Panc1 (cell line): Measurements from ENCODE around the gene ISCA2. TPM values are rescaled to one million over a fixed set of nuclear protein-coding genes. Genes with fewer than 3 reads are reported as not detected.

Experiments used
- ATAC-seq: fragments of 200-7000 bp; cut with Tn5 transposase; 2 replicates; pipeline ENCODE4 v1.9.1; 2020; ENCODE audit warnings: mild to moderate bottlenecking, moderate library complexity
- BruUV-seq: library from RNA; stranded (reverse); fragments of 400-500 nt; replicated peaks from 2 replicates; lab custom pipeline; 2021; lab: Mats Ljungman, UMichigan
- CTCF ChIA-PET: fragments of 300-600 bp; sonication (Branson Sonifier 250); formaldehyde crosslinking; loops from one replicate; lab custom pipeline; 2022; ENCODE audit warnings: antibody characterized with exemption; lab: Charles Lee
- POLR2A ChIA-PET: fragments of 300-600 bp; sonication (Branson Sonifier 250); formaldehyde crosslinking; loops from one replicate; lab custom pipeline; 2022; ENCODE audit warnings: antibody characterized with exemption; lab: Charles Lee
- DNase-seq: peaks from one replicate; pipeline ENCODE4 v3.0.0-alpha.2; 2010; ENCODE audit warnings: low read depth, low spot score
- H3K27ac ChIP-seq: 2 replicates; pipeline ENCODE4 v1.5.1; 2011; ENCODE audit warnings: mild to moderate bottlenecking, low read length, inconsistent platforms
- H3K27me3 ChIP-seq: fragments of 200-500 bp; sonication (Bioruptor generic); 2 replicates; pipeline ENCODE4 v1.6.0; 2014; ENCODE audit warnings: low read length, inconsistent platforms; ENCODE audit not compliant: control insufficient read depth, insufficient read depth
- H3K36me3 ChIP-seq: fragments of 200-500 bp; sonication (Bioruptor generic); 2 replicates; pipeline ENCODE4 v1.5.1; 2014; ENCODE audit warnings: inconsistent platforms, mild to moderate bottlenecking, low read length, moderate library complexity; ENCODE audit not compliant: control insufficient read depth, insufficient read depth
- H3K4me1 ChIP-seq: 2 replicates; pipeline ENCODE4 v1.5.1; 2011; ENCODE audit warnings: inconsistent platforms, mild to moderate bottlenecking, low read length, moderate library complexity; ENCODE audit not compliant: control insufficient read depth, insufficient read depth
- H3K4me3 ChIP-seq, 2 experiments: 2 replicates each; pipeline ENCODE4 v1.5.1; 2011 to 2012; ENCODE audit warnings: low read depth in 2 of 2, low read length in 2 of 2, mild to moderate bottlenecking in 2 of 2, inconsistent platforms in 1 of 2, moderate library complexity in 1 of 2
- H3K9me3 ChIP-seq: fragments of 200-500 bp; sonication (Bioruptor generic); 2 replicates; pipeline ENCODE4 v1.5.1; 2014; ENCODE audit warnings: low read depth, mild to moderate bottlenecking, inconsistent platforms, low read length, moderate library complexity; ENCODE audit not compliant: control insufficient read depth, insufficient read depth
- POLR2AphosphoS5 ChIP-seq: IDR thresholded peaks from 2 replicates; pipeline ENCODE4 v1.6.1; 2012; ENCODE audit warnings: mild to moderate bottlenecking, low read depth, low read length, moderate library complexity
- SIN3A ChIP-seq: IDR thresholded peaks from 2 replicates; pipeline ENCODE4 v1.6.1; 2012; ENCODE audit warnings: low read depth, mild to moderate bottlenecking, low read length, moderate library complexity, borderline replicate concordance; ENCODE audit not compliant: insufficient read depth
- TCF7L2 ChIP-seq: IDR thresholded peaks from 2 replicates; pipeline ENCODE4 v1.6.1; 2011; ENCODE audit warnings: mild to moderate bottlenecking, low read depth, low read length, inconsistent platforms
- in situ Hi-C: cut with HindIII; loops from 2 replicates; pipeline ENCODE4 v1.10.0; 2016; ENCODE audit warnings: low sequenced_read_pairs, low pct_unique_long_range_greater_than_20kb
- intact Hi-C: fragments of 100-400 bp; cut with micrococcal nuclease; formaldehyde crosslinking; loops from one replicate; pipeline ENCODE4 v1.10.0; 2022; ENCODE audit not compliant: unreplicated experiment
- total RNA-seq: library from RNA; stranded (reverse); gene quantifications from one replicate; pipeline ENCODE4 v1.2.1, GENCODE V29; 2021; ENCODE audit not compliant: unreplicated experiment
- TF ChIP-seq, protein P1 (sequence below), 2 experiments: IDR thresholded peaks; 2 replicates each; pipeline ENCODE4 v1.6.1; 2011 to 2012; ENCODE audit warnings: low read depth in 2 of 2, control low read depth in 1 of 2, low read length in 1 of 2, mild to moderate bottlenecking in 1 of 2, moderate library complexity in 1 of 2; ENCODE audit not compliant: insufficient read depth in 1 of 2
- TF ChIP-seq, protein P2 (sequence below): fragments of 450-650 bp; IDR thresholded peaks from 2 replicates; pipeline ENCODE4 v1.5.1; 2017; ENCODE audit warnings: mild to moderate bottlenecking

The ISCA2 gene
- total RNA-seq, 1 experiment from 2014 or later = 26.1 TPM

DNA sequence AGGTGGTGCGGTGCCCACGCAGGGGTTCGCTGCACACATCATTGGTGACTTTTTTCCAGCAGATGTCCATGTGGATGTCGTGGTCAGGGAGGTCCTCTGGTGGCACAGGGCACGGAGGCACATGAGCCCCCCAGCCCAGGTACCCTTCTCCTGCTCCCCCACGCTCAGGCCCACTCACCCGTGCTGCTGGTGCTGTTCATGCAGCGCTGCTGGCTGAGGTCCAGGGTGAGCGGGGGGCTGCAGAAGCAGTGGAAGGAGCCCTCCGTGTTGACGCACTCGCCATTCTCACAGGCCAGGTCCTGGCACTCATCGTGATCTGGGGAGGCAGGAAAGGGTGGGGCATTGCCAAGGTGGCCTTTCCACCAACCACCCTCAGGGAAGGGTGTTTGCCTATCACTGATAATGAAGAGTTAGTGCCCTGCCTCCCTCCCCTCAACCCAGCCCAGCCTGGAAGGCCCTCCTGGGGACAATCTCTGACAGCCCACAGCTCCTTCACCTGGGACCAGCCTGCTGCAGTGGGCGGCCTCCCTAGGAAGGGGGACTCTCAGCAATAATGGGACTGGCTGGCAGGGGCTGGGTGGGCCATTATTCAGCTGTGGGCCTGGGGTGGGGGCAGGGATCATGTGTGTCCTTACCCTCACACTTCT, 9.8 kb downstream of the ISCA2 start:
- Histone ChIP-seq H3K4me1 (no peaks in the 10 kb centered on the region), H3K4me3 (no peak overlapping the region), H3K27ac (no peak overlapping the region), H3K9me3 (no peaks in the 10 kb centered on the region), H3K27me3 (no peaks in the 10 kb centered on the region), H3K36me3 (no peaks in the 10 kb centered on the region)
- TF ChIP-seq TCF7L2 (no peak), SIN3A (no peak), POLR2AphosphoS5 (no peak)
- TF ChIP-seq, protein P1, sequence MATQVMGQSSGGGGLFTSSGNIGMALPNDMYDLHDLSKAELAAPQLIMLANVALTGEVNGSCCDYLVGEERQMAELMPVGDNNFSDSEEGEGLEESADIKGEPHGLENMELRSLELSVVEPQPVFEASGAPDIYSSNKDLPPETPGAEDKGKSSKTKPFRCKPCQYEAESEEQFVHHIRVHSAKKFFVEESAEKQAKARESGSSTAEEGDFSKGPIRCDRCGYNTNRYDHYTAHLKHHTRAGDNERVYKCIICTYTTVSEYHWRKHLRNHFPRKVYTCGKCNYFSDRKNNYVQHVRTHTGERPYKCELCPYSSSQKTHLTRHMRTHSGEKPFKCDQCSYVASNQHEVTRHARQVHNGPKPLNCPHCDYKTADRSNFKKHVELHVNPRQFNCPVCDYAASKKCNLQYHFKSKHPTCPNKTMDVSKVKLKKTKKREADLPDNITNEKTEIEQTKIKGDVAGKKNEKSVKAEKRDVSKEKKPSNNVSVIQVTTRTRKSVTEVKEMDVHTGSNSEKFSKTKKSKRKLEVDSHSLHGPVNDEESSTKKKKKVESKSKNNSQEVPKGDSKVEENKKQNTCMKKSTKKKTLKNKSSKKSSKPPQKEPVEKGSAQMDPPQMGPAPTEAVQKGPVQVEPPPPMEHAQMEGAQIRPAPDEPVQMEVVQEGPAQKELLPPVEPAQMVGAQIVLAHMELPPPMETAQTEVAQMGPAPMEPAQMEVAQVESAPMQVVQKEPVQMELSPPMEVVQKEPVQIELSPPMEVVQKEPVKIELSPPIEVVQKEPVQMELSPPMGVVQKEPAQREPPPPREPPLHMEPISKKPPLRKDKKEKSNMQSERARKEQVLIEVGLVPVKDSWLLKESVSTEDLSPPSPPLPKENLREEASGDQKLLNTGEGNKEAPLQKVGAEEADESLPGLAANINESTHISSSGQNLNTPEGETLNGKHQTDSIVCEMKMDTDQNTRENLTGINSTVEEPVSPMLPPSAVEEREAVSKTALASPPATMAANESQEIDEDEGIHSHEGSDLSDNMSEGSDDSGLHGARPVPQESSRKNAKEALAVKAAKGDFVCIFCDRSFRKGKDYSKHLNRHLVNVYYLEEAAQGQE (IDR thresholded peaks at IDR 0.05; ENCODE audit: insufficient read depth in 1 of 2, low read depth in 2 of 2, low read length in 1 of 2) = no peak
- TF ChIP-seq, protein P2, sequence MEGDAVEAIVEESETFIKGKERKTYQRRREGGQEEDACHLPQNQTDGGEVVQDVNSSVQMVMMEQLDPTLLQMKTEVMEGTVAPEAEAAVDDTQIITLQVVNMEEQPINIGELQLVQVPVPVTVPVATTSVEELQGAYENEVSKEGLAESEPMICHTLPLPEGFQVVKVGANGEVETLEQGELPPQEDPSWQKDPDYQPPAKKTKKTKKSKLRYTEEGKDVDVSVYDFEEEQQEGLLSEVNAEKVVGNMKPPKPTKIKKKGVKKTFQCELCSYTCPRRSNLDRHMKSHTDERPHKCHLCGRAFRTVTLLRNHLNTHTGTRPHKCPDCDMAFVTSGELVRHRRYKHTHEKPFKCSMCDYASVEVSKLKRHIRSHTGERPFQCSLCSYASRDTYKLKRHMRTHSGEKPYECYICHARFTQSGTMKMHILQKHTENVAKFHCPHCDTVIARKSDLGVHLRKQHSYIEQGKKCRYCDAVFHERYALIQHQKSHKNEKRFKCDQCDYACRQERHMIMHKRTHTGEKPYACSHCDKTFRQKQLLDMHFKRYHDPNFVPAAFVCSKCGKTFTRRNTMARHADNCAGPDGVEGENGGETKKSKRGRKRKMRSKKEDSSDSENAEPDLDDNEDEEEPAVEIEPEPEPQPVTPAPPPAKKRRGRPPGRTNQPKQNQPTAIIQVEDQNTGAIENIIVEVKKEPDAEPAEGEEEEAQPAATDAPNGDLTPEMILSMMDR = no peak
- CTCF ChIA-PET = interaction anchor here (0.7 kb wide), 1 partner anchor 442 kb away, joined by 3 read pairs; no protein-coding TSS in a partner anchor
- in situ Hi-C loops (no loop called here), intact Hi-C loops (no loop called here)
- DNase-seq (no peak), ATAC-seq (no peak)
- POLR2A ChIA-PET = no interaction called here
- BruUV-seq = no TSS peak

DNA sequence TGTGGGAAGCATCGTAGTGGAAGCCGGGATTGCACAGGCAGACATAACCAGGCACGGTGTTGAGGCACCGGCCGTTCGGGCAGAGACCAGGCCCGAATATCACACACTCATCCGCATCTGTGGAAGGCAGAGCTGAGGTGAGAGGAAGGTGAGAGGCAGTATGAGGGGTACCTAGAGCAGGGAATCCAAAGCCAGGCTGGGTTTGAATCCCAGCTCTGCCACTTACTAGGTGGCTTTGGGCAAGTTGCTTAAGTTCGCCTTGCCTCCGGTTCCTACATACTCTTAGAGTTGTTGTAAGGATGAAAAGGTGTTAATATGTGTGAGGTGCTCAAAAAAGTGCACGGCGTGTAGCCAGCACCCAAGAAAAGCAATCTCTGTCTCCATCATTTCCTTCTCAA, 10.4 kb downstream of the ISCA2 start:
- ATAC-seq (no peak), DNase-seq (no peak)
- CTCF ChIA-PET = interaction anchor here (0.7 kb wide), 1 partner anchor 441 kb away, joined by 3 read pairs; no protein-coding TSS in a partner anchor
- no peak for TF ChIP-seq TCF7L2
- TF ChIP-seq POLR2AphosphoS5 = no peak
- TF ChIP-seq, protein P1 (IDR thresholded peaks at IDR 0.05; ENCODE audit: insufficient read depth in 1 of 2, low read depth in 2 of 2, low read length in 1 of 2) = no peak
- TF ChIP-seq SIN3A = no peak
- TF ChIP-seq, protein P2 = no peak
- no peaks in the 10 kb centered on the region for H3K27me3 ChIP-seq
- no peaks in the 10 kb centered on the region for H3K36me3 ChIP-seq
- in situ Hi-C loops (no loop called here), intact Hi-C loops (no loop called here)
- no peak overlapping the region for H3K4me3 ChIP-seq
- no peak overlapping the region for H3K27ac ChIP-seq
- POLR2A ChIA-PET = no interaction called here
- no peaks in the 10 kb centered on the region for H3K9me3 ChIP-seq
- H3K4me1 ChIP-seq = no peaks in the 10 kb centered on the region
- no TSS peak for BruUV-seq
